Neural crest cell (in vitro differentiated cells): ENCODE data around the gene FBN3. TPM values are rescaled to one million over a fixed set of nuclear protein-coding genes. Genes with fewer than 3 reads are reported as not detected.

Source experiments
- DNase-seq: peaks from one replicate; pipeline ENCODE4 v3.0.0; 2021; ENCODE audit warnings: low read depth, mixed read lengths, low spot score
- H3K27ac Mint-ChIP-seq: one replicate; pipeline ENCODE4 v1.8.0; 2021; ENCODE audit warnings: mild to moderate bottlenecking, mixed read lengths; ENCODE audit not compliant: unreplicated experiment
- H3K27me3 Mint-ChIP-seq: 2 replicates; pipeline ENCODE4 v1.8.0; 2021; ENCODE audit warnings: low read depth, mild to moderate bottlenecking, mixed read lengths
- H3K36me3 Mint-ChIP-seq: 2 replicates; pipeline ENCODE4 v1.8.0; 2021; ENCODE audit warnings: low read depth, mild to moderate bottlenecking, mixed read lengths
- H3K4me1 Mint-ChIP-seq: 2 replicates; pipeline ENCODE4 v1.8.0; 2021; ENCODE audit warnings: mixed read lengths
- H3K4me3 Mint-ChIP-seq: one replicate; pipeline ENCODE4 v1.8.0; 2021; ENCODE audit warnings: mild to moderate bottlenecking, mixed read lengths
- H3K9me3 Mint-ChIP-seq: 2 replicates; pipeline ENCODE4 v1.8.0; 2021; ENCODE audit warnings: mixed read lengths
- total RNA-seq: library from RNA; stranded (reverse); gene quantifications from 2 replicates; pipeline ENCODE4 v1.2.1, GENCODE V29; 2021
- TF ChIP-seq, protein P1 (sequence below): fragments of 200-600 bp; sonication (generic); conservative IDR thresholded peaks from 2 replicates; pipeline ENCODE4 v1.5.0; 2021; ENCODE audit warnings: antibody characterized with exemption, mild to moderate bottlenecking

FBN3 gene
- total RNA-seq, 1 donor from 2014 or later, result 13.9 TPM

GRCh38 chr19:8142513-8142900 is 6.9 kb downstream of the FBN3 start:
- TF ChIP-seq, protein P1, sequence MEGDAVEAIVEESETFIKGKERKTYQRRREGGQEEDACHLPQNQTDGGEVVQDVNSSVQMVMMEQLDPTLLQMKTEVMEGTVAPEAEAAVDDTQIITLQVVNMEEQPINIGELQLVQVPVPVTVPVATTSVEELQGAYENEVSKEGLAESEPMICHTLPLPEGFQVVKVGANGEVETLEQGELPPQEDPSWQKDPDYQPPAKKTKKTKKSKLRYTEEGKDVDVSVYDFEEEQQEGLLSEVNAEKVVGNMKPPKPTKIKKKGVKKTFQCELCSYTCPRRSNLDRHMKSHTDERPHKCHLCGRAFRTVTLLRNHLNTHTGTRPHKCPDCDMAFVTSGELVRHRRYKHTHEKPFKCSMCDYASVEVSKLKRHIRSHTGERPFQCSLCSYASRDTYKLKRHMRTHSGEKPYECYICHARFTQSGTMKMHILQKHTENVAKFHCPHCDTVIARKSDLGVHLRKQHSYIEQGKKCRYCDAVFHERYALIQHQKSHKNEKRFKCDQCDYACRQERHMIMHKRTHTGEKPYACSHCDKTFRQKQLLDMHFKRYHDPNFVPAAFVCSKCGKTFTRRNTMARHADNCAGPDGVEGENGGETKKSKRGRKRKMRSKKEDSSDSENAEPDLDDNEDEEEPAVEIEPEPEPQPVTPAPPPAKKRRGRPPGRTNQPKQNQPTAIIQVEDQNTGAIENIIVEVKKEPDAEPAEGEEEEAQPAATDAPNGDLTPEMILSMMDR, result no peak
- H3K27me3 Mint-ChIP-seq, result peaks cover 12% of the 10 kb centered on the region
- no peak overlapping the region for H3K4me3 Mint-ChIP-seq
- DNase-seq, result no peak
- H3K4me1 Mint-ChIP-seq, result peaks cover 4% of the 10 kb centered on the region
- H3K36me3 Mint-ChIP-seq, result no peaks in the 10 kb centered on the region
- H3K9me3 Mint-ChIP-seq, result no peaks in the 10 kb centered on the region
- no peak overlapping the region for H3K27ac Mint-ChIP-seq

DNA sequence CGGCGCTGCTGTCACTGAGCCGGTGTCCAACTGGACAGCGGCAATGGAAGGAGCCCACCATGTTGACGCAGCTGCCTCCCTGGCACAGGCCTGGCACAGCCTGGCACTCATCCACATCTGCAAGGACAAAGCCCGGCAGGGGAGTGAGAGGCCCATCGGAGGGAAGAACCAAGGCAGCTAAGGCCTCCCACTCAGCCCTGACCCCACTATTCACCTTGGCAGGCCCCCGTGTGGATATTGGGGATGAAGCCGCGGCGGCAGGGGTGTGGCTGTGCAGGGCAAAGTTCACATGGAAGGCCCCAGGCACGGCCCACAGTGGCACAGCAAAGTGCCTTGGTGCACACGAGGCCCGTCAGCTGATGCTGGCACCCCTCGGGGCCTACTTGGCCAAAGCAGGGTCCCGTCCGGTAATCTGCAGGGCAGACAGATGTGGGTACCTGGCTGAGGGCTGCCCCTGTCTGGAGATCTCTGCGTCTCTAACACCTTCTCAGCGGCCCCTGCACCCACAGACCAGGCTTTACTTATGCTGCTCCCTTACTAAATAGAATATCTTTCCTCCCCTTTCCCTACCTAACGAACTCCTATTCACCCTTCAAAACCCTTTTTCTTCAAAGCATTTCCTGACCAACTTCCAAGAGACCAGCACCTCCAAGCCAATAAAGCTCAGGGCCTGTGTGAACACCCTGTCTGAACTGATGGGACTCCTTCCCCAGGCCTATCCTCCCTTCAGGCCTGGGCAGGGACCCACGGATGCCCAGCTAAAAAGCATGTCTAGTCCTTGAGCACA is 7.5 kb downstream of the FBN3 start:
- H3K27ac Mint-ChIP-seq, result no peak overlapping the region

GRCh38 chr19:8138201-8138600 is 11.2 kb downstream of the FBN3 start:
- TF ChIP-seq, protein P1, result no peak
- H3K36me3 Mint-ChIP-seq, result no peaks in the 10 kb centered on the region
- no peak overlapping the region for H3K4me3 Mint-ChIP-seq
- H3K9me3 Mint-ChIP-seq, result no peaks in the 10 kb centered on the region
- no peaks in the 10 kb centered on the region for H3K27me3 Mint-ChIP-seq
- peaks cover 2% of the 10 kb centered on the region for H3K4me1 Mint-ChIP-seq
- DNase-seq, result no peak
- H3K27ac Mint-ChIP-seq, result no peak overlapping the region

More for the DNA sequence above, 7.5 kb downstream of the FBN3 start:
- Mint-ChIP-seq H3K4me3 (no peak overlapping the region), H3K4me1 (peaks cover 4% of the 10 kb centered on the region), H3K9me3 (no peaks in the 10 kb centered on the region), H3K27me3 (peaks cover 10% of the 10 kb centered on the region), H3K36me3 (no peaks in the 10 kb centered on the region)
- no peak for DNase-seq
- TF ChIP-seq, protein P1, result no peak

- H3K27me3 Mint-ChIP-seq, result no peaks in the 10 kb centered on the region
- no peaks in the 10 kb centered on the region for H3K36me3 Mint-ChIP-seq
- no peaks in the 10 kb centered on the region for H3K4me1 Mint-ChIP-seq
- H3K4me3 Mint-ChIP-seq, result no peak overlapping the region
- no peak overlapping the region for H3K27ac Mint-ChIP-seq
- TF ChIP-seq, protein P1, result no peak
- no peaks in the 10 kb centered on the region for H3K9me3 Mint-ChIP-seq
- no peak for DNase-seq
Measured at GRCh38 chr19:8137425-8137824, 12.0 kb downstream of the FBN3 start.

DNA sequence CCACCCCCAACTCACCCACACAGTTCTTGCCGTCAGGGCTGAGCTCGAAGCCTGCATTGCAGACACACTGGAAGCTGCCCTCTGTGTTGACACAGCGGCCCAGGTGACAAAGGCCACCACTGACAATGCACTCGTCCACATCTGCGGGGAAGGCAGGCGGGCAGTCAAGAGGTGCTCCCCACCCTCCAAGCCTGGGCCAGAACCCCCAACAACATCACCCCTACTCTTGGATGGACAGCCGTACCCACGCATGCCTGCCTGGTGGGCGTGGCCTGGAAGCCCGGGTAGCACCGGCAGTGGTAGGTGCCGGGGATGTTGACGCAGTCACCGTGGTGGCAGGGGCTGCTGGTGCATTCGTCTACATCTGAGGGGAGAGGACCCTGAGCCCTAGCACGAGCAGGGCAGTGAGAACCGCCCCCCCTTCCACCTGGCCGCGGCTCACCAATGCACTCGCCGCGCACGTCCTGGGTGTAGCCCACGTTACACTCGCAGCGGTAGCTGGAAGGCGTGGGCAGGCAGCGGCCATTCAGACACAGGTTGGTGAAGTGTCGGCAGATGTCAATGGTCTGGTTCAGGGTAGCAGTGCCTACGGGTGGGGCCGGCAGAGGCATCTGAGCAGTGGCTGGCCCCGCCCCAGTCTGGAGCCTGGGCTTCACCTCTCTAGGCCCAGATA is 13.3 kb downstream of the FBN3 start:
- TF ChIP-seq, protein P1, result no peak
- H3K4me3 Mint-ChIP-seq, result no peak overlapping the region
- no peak for DNase-seq
- no peaks in the 10 kb centered on the region for H3K36me3 Mint-ChIP-seq
- H3K4me1 Mint-ChIP-seq, result no peaks in the 10 kb centered on the region
- H3K27ac Mint-ChIP-seq, result no peak overlapping the region
- no peaks in the 10 kb centered on the region for H3K27me3 Mint-ChIP-seq
- H3K9me3 Mint-ChIP-seq, result no peaks in the 10 kb centered on the region
